ENCODE measurements around the gene TBC1D9.

- no peak for TF ChIP-seq POLR2A (IDR thresholded peaks at IDR 0.05)
- TF ChIP-seq CTCF (IDR thresholded peaks at IDR 0.05) = peak in 1 of 12 donors; percentile 21
These were observed 129.4 kb downstream of the TBC1D9 start for GRCh38 chr4:140626661-140627376.
